ENCODE data around the gene STK24. TPM values are rescaled to one million over a fixed set of nuclear protein-coding genes. Genes with fewer than 3 reads are reported as not detected.

STK24 gene
- total RNA-seq, 1 donor, result 56.6 TPM

GRCh38 chr13:98479496-98480003 is 97.4 kb downstream of the STK24 start:
- no peak for DNase-seq (ENCODE audit: low read depth)
- TF ChIP-seq, protein P1, sequence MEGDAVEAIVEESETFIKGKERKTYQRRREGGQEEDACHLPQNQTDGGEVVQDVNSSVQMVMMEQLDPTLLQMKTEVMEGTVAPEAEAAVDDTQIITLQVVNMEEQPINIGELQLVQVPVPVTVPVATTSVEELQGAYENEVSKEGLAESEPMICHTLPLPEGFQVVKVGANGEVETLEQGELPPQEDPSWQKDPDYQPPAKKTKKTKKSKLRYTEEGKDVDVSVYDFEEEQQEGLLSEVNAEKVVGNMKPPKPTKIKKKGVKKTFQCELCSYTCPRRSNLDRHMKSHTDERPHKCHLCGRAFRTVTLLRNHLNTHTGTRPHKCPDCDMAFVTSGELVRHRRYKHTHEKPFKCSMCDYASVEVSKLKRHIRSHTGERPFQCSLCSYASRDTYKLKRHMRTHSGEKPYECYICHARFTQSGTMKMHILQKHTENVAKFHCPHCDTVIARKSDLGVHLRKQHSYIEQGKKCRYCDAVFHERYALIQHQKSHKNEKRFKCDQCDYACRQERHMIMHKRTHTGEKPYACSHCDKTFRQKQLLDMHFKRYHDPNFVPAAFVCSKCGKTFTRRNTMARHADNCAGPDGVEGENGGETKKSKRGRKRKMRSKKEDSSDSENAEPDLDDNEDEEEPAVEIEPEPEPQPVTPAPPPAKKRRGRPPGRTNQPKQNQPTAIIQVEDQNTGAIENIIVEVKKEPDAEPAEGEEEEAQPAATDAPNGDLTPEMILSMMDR (IDR thresholded peaks at IDR 0.05; ENCODE audit: insufficient read depth, low read depth, low read length), result no peak

DNA sequence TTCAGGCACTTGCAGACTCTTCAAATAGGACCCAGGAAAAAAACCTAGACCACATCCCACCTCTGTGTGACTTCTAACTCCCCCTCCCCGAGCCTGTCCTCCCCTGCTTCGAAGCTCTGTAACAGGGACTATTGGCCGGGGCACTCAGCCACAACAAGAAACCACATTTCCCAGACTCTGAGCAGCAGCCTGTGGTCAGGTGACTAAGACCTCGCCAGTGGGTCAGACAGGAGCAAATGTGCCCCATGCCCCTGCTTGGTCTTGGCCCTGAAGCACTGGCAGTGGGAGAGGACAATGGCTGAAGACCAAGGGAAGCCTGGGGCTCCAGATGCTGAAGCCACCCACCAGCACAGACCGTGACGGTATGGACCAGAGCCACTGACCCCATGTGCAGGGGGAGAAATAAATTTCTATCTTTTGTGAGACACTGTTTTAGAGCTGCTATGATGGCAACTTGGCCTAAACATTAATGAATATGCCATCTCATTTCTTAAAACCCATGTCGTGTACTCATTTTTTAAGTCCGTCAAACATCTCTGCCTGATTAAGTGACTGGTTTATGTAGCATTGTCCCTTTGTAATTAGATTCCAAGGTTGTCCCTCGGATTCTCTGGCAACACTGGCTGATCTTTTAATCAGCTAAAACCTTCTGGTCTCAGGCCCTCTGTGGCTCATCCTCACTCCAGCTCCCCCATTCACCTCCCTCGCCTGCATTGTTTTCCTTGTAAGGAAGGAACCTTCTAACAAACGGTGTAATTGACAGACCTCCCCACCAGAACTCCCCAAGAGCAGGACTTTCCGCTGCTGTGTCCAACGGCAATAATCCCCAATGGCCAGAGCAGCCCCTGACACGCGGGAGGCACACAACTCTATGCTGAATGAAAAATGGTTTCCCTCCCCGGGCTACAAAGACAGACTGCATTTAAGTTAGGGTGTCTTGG is 98.4 kb downstream of the STK24 start:
- TF ChIP-seq, protein P1 (IDR thresholded peaks at IDR 0.05; ENCODE audit: insufficient read depth, low read depth, low read length), result no peak
- H3K4me3 ChIP-seq (ENCODE audit: low read depth, low read length), result no peak overlapping the region
- DNase-seq (ENCODE audit: low read depth), result peak; percentile 45

More at GRCh38 chr13:98479496-98480003, 97.4 kb downstream of the STK24 start:
- H3K4me3 ChIP-seq (ENCODE audit: low read depth, low read length), result no peak overlapping the region

- H3K4me3 ChIP-seq (ENCODE audit: low read depth, low read length), result no peak overlapping the region
- peak; percentile 88 for DNase-seq (ENCODE audit: low read depth)
- TF ChIP-seq, protein P1 (IDR thresholded peaks at IDR 0.05; ENCODE audit: insufficient read depth, low read depth, low read length), result no peak
Measured at GRCh38 chr13:98476538-98476966, 100.4 kb downstream of the STK24 start.

- H3K4me3 ChIP-seq (ENCODE audit: low read depth, low read length), result no peak overlapping the region
- no peak for DNase-seq (ENCODE audit: low read depth)
- TF ChIP-seq, protein P1 (IDR thresholded peaks at IDR 0.05; ENCODE audit: insufficient read depth, low read depth, low read length), result no peak
Measured at GRCh38 chr13:98476106-98476505, 100.8 kb downstream of the STK24 start.

GRCh38 chr13:98475522-98475921 is 101.4 kb downstream of the STK24 start:
- peak; percentile 22 for DNase-seq (ENCODE audit: low read depth)
- H3K4me3 ChIP-seq (ENCODE audit: low read depth, low read length), result no peak overlapping the region
- TF ChIP-seq, protein P1 (IDR thresholded peaks at IDR 0.05; ENCODE audit: insufficient read depth, low read depth, low read length), result no peak

- TF ChIP-seq, protein P1 (IDR thresholded peaks at IDR 0.05; ENCODE audit: insufficient read depth, low read depth, low read length), result no peak
- no peak overlapping the region for H3K4me3 ChIP-seq (ENCODE audit: low read depth, low read length)
- DNase-seq (ENCODE audit: low read depth), result no peak
Measured at GRCh38 chr13:98474761-98475160, 102.1 kb downstream of the STK24 start.

All from fibroblast of villous mesenchyme (primary cell).